Activated CD8-positive, alpha-beta memory T cell treated with anti-CD3 and anti-CD28 coated beads for 36 hours (primary cell): ENCODE data around the gene ACAT2. TPM values are rescaled to one million over a fixed set of nuclear protein-coding genes. Genes with fewer than 3 reads are reported as not detected.
"Not testable (repeated sequence)": the region's sequence is repeated elsewhere in the genome, so short reads cannot be mapped to it uniquely, and the experiment has no call there.

Source experiments
- CTCF ChIA-PET: fragments of 350-600 bp; sonication (Branson Sonifier 250); formaldehyde crosslinking; loops from one replicate; lab custom pipeline; 2021; ENCODE audit warnings: antibody characterized with exemption; lab: Charles Lee
- POLR2A ChIA-PET: fragments of 350-600 bp; sonication (Branson Sonifier 250); formaldehyde crosslinking; loops from one replicate; lab custom pipeline; 2021; ENCODE audit warnings: antibody characterized with exemption; lab: Charles Lee
- total RNA-seq, 2 experiments: library from RNA; stranded (reverse); gene quantifications; one replicate each; pipeline ENCODE4 v1.2.3, GENCODE V29; 2021

The ACAT2 gene
- total RNA-seq, 2 experiments from 2014 or later: 74.2 to 77.7 TPM

DNA sequence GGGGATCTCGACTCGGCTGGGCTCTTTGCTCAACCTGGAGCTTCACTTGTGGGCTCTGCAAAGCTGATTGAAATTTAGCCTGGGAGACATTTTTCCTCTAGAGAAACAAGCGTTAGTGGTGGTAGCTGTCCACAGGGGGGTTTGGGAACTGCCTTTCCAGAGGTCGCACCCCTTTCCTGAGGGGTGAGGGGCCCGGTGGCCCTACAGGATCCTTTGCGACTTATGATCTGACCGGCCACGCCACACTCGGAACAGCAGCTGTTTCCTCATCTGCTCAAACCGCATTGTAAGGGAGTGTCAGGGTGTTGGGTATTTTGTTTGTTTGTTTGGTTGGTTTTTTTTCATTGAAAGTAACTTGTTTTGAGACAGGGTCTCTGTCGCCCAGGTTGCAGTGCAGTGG is 59.3 kb downstream of the ACAT2 start:
- ChIA-PET CTCF (interaction anchor here (1.3 kb wide), 1 partner anchor 12 kb away, joined by 3 read pairs; no protein-coding TSS in a partner anchor), POLR2A (no interaction called here)

DNA sequence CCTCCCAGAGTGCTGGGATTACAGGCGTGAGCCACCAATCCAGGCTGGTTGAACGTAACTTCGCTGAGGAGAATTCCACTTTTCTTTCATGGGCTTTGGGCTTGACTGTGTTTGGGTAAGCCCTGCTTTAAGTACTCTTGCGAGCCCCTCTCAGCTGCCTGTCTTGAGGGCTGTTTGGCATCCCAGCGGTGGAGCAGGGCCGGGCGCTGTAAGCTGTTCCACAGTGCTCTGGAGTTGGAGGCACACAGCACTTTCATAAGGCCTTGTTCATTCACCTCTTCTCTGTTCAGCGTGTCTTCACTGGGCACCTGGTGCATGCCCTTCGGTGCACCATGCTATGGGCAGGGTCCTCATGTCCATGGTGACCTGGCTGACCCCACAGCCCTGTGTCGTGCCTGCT is 59.9 kb downstream of the ACAT2 start:
- CTCF ChIA-PET: interaction anchor here (1.3 kb wide), 1 partner anchor 11 kb away, joined by 3 read pairs; no protein-coding TSS in a partner anchor
- POLR2A ChIA-PET: no interaction called here

DNA sequence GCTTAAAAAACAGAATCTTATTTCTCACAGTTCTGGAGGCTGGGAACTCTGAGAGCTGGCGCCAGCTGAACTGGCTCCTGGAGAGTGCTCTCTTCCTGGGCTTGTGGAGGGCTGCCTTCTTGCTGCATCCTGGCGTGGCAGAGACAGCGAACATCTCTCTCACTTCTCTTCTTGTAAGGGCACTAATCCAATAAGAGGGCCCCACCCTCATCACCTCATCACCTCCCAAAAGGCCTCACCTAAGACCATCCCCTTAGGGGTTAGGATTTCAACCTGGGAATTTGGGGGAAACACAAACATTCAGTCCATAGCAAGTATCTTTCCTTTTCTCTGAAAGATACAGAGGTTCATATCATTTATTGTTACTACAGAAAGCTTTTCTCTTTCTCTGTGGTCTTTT is 62.1 kb downstream of the ACAT2 start:
- ChIA-PET CTCF (no interaction called here), POLR2A (no interaction called here)

DNA sequence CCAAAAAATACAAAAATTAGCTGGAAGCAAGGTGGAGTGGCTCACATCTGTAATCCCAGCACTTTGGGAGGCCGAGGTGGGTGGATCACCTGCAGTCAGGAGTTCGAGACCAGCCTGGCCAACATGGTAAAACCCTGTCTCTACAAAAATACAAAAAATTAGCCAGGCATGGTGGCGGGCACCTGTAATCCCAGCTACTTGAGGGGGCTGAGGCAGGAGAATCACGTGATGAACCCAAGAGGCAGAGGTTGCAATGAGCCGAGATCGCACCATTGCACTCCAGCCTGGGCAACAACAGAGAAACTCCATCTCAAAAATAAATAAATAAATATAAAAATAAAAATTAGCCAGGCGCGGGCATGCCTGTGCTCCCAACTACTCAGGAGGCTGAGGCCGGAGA is 62.8 kb downstream of the ACAT2 start:
- CTCF ChIA-PET, POLR2A ChIA-PET: not testable (repeated sequence)

DNA sequence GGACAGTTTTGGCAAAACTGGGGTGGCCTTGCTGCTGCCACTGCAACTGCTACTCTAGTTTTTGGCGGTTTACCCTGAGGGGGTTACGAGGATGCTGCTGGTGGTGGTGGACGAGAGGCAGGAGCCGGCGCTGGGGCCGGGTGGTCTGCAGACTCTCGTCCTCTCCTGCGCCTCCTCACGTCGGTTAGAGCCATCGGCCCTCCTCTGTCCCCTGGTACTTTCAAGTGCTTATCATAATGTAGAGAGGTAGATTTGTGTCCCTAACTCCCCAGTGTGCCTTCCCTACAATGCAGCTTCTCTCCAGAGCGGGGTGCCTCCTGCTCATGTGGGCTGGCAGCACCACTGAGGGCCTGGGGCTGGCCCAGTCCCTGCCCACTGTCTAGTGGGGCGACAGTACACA is 64.2 kb downstream of the ACAT2 start:
- CTCF ChIA-PET: no interaction called here
- POLR2A ChIA-PET: no interaction called here

DNA sequence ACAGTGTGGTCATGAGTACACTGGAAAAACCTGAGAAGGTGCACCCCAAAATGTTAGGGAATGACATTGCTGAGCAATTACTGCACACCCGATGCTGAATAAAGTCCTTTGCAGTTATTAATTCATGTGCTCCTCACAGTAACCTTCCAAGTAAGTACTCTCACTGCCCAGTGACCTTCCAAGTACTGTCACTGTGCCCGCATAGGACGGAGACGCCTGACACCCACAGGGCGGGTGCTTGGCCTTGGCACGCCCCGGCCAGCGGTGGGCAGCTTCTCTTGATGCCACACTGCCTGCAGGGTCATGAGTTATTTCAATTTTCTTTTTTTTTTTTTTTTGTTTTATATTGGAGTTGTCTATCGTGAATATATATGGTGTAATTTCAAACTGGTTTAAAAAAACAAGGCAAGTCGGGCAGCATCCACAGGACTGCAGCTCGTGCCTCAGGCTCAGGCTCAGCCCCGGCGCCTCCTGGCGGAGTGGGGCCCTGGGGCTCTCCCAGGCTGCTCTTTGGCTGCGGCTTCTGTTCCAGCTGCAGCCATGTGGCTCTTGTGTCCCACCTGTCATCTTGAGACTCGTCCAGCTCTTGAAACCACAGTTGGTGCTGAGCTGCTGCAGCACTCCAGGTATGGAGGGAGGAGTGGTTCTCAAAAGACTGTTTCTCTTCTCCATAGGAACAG is 65.3 kb downstream of the ACAT2 start:
- POLR2A ChIA-PET: no interaction called here

DNA sequence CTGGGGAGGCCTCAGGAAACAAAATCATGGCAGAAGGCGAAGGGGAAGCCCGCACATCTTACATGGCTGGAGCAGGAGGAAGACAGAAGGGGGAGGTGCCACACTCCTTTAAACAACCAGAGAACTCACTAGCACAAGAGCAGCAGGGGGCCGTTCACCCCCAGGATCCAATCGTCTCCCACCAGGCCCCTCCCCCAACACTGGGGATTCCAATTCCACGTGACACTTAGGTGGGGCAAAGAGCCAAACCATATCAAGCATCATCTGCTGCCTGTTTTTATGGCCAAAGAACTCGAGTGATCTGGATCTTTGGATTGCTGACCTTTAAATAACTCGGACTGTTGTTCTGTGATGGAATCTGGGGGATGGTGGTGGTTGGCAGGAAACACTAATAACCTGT is 66.2 kb downstream of the ACAT2 start:
- POLR2A ChIA-PET: no interaction called here
- CTCF ChIA-PET: no interaction called here

More for the DNA sequence above, 65.3 kb downstream of the ACAT2 start:
- CTCF ChIA-PET: interaction anchor here (0.7 kb wide), 1 partner anchor 107 kb away, joined by 3 read pairs; no protein-coding TSS in a partner anchor

Other genes with a start within 250 kb of the ACAT2 start
- gene SOD2, start 68.8 kb upstream of the ACAT2 start, total RNA-seq: 10 to 100 TPM; 89.6 to 91.7 TPM
- 10 to 100 TPM; 87.6 to 88.2 TPM for gene WTAP, start 34.5 kb upstream of the ACAT2 start, total RNA-seq
- gene TCP1, start 27.6 kb downstream of the ACAT2 start, total RNA-seq: 100 to 1,000 TPM; 621 to 635 TPM
- 100 to 1,000 TPM; 129 to 130 TPM for gene MRPL18, start 28.4 kb downstream of the ACAT2 start, total RNA-seq
- under 1 TPM; 0.30 to 0.57 TPM for gene PNLDC1, start 38.2 kb downstream of the ACAT2 start, total RNA-seq
- not detected for gene MAS1, start 128.9 kb downstream of the ACAT2 start, total RNA-seq
- 100 to 1,000 TPM; 125 to 128 TPM for gene IGF2R, start 207.0 kb downstream of the ACAT2 start, total RNA-seq